Activated CD4-positive, alpha-beta T cell treated with anti-CD3 and anti-CD28 coated beads, Interleukin-2, amount 50 U/mL, for 4 hours (primary cell): ENCODE measurements around the gene EXTL1.

Source experiments
- DNase-seq, 2 experiments: peaks; one replicate each; pipeline ENCODE4 v3.0.0-alpha.2; 2020

The EXTL1 gene

DNA sequence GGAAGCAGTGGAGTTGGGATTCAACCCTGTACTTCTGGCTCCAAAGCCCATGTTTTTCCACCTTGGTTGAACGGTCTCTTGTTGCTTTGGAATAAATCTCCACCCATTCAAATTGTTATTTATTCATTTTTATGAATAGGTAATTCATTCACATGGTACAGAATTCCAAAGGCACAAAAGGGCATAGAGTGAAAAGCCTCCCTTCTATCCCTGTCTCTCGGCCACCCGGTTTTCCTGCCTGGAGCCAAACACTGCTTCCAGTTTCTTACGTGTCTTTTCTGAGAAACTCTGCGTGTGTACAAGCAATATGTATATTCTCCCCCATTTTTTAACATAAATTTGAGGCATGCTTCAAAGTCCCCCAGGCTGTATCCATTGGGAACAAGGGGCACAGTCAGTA lies 3.9 kb downstream of the EXTL1 start:
- DNase-seq = no peak

DNA sequence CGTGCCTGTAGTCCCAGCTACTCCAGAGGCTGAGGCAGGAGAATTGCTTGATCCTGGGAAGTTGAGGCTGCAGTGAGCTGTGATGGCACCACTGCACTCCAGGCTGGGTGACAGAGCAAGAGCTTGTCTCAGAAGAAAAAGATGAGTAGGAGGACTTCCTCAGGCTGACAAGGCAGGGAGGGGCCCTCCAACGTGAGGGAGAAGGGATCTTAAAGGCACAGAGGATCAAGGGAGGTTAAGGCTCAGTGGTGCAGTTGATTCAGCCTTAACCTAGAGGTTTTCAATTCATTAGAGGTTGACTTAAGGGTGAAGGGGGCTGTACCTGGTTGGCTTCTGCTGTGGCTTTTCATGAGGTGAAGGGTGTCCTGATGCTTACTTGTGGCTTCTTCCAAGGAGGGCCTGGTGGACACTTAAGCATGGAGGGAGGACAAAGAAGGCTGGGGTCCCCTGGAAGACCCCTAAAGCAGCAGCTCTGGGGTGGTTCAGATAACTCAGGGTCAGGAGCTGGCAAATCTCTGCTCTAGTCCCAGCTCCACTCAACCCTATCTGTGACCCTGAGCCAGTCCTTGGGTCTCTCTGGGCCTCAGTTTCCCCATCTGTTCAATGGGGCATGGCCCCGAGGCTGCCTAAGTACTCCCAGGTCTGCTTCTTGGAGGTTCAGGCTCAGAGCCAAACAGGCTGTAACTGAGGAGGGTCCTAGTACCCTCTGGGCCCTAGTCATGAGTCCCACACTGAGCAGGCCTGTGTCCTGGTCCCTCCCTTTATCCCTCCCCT lies 6.3 kb downstream of the EXTL1 start:
- DNase-seq = no peak

DNA sequence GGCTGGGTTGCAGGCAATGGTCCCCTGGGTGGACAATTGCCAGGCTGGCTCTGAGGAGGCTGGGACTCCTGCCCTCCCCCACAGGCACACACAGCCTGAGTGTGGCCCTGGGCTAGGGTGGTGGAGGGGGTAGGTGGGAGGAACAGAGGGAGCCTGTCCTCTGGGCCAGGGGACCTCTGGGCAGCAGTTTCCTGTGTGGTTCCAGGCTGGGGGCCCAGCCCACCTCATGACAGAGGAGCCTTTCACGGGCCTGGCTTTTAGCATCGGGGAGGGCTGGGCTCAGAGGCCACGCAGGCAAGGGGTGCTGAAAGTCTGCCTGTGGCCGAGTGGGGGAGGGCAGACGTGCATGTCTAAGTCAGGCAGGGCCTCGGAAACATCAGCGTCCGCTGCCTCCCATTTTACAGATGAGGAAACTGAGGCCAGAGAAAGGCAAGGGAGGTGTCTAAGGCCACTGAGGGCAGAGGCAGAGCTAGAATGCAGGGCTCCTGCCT lies 7.0 kb downstream of the EXTL1 start:
- DNase-seq = no peak

DNA sequence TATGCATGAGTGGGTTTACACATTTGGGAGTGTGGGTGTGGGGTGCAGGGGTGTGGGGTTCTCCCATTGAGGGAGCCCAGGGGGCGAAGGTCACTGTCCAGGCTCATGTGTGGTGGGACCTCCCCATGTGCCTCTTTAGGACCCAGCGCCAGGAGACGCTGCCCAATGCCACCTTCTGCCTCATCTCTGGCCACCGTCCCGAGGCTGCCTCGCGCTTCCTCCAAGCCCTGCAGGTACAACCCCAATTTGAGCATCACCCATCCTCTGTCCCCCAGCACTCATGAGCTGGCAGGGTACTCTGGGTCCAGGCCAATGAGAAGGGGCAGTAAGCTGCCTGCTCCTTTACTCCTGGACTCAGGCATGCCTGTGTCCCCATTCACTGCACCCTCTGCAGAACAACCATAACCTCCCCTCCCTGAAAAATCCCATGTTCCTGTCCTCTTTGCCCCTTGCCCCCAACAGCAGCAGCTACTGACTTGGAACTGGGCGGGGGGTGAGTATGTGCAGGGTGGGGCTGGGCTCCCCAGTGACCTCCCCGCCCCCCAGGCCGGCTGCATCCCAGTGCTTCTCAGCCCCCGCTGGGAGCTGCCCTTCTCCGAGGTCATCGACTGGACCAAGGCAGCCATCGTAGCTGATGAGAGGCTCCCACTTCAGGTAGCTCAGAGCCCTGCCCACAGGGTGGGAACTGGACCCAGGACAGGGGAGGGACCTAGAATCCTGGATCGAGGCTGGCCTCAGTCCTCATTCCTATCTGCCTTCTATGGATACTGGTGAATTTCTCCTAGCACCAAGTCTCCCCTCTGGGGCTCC lies 7.7 kb downstream of the EXTL1 start:
- DNase-seq = no peak

DNA sequence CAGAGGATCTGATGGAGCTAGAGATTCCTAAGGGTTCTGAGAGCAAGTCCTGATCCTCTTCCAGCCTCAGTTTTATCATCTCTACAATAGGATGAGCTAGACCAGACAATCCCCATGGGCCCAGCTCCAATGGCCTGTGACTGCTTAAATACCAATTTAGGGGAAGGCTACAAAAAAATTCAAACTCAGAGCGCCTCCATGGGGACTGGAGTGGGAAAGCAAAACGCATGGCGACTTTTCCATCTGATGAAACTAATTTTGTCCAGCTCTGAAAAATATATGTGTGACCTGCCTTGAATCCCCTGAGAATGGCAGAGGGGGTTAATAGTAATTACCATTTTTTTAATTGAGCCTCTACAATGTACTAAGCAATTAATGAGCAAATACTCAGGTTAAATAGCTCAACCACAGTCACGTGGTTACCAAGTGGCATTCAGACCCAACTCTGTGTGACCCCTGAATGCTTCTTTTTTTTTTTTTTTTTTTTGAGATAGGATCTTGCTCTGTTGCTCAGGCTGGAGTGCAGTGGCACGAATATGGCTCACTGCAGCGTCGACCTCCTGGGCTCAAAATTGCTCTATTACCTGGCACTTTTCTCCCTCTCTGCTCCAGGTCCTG lies 8.4 kb downstream of the EXTL1 start:
- no peak for DNase-seq

DNA sequence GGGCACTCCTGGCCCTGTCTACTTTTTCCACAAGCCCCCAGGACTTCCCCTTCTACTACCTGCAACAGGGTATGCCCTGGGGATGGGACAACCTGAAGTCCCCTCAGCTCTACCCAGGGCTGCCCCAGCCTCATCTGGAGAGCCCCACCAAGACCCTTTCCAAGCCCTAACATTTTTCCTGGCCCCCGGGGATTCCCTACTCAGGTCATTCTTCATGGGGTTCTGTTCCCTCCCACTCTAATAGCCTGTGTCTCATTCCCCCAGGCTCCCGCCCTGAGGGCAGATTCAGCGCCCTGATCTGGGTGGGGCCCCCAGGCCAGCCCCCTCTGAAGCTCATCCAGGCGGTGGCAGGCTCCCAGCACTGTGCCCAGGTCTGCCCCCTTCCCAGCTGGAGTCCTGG lies 9.6 kb downstream of the EXTL1 start:
- no peak for DNase-seq

DNA sequence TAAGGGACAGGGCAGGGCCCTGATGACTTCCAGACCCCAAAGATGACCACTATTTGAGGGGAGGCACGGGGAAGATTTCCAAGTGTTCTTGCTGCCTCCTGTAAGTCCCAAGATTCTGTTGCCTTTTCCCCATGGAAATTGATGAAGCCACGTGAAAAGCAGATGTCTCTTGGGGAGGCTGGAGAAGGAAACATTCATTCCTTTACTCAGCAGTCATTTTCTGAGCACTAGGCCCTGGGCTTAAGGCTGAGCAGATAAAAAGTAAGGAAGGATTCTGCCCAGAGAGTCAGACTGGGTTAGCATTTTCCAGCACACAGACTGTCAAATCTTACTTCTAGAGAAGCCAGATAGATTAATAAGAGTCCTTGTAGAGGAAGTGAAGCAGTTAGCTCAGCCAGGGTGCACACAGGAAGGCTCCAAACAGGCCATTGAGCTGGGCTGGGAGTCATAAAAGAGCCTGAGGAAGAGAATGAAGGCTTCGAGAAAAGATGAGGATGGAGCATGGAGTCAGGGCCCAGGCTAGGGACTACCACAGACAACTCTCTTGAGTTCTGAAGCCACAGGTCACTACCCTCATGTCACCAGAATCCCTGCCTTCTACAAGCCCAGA lies 10.1 kb downstream of the EXTL1 start:
- DNase-seq = no peak

DNA sequence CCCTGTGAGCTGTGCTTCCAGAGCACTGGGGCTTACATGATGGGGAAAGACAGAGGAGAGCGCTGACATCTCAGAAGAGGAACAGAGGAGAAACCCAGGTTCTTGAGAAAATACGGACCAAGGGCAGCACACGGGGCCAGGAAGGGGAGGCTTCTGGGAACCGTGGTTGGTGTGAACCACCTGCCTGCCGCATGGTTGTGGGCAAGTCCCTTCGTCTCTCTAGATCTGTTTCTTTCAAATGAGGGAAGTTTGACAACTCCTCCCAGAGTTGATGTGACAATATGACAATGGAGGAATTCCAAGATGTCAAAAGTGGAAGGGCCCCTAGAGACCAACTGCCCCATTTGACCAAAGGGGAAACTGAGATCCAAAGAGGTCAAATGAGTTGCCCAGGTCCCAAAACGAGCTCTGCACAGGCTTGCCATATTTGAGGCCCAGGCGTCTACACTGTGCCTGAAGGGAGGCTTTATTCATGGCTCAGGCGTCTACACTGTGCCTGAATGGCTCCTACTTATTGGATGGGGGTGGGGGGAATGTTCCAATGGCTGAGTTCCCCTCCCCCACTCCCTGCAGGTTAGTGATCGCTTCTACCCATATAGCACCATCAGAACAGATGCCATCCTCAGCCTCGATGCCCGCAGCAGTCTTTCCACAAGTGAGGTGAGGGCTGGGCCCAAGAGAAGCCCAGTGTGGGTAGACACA lies 11.2 kb downstream of the EXTL1 start:
- DNase-seq = no peak

DNA sequence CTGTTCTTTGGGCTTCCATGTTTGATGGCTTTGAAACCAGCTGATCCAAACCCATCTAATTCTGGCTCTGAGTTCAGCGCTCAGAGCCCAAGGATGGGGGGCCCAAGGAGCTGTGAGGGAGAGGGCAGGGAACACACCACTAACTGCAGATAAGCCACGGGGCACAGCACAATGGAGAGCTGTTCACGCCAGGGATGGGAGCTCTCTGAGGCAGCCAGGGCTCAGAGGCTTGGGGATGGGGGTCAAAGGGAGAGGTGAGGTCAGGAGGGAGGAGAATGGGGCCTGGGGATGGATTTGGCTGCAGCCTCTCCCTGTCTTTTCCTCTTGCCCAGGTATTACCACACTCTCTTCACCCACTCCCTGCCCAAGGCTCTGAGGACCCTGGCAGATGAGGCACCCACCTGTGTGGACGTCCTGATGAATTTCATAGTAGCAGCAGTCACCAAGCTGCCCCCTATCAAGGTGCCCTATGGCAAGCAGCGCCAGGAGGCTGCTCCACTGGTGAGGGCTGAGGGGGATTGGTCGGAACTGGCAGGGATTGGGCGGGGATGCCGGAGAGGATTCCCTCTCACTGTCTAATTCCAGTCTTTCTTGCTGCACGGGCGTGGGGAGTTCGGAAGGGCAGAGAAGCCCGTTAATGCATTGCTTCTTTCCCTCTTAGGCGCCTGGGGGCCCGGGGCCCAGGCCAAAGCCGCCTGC lies 13.1 kb downstream of the EXTL1 start:
- DNase-seq = no peak

DNA sequence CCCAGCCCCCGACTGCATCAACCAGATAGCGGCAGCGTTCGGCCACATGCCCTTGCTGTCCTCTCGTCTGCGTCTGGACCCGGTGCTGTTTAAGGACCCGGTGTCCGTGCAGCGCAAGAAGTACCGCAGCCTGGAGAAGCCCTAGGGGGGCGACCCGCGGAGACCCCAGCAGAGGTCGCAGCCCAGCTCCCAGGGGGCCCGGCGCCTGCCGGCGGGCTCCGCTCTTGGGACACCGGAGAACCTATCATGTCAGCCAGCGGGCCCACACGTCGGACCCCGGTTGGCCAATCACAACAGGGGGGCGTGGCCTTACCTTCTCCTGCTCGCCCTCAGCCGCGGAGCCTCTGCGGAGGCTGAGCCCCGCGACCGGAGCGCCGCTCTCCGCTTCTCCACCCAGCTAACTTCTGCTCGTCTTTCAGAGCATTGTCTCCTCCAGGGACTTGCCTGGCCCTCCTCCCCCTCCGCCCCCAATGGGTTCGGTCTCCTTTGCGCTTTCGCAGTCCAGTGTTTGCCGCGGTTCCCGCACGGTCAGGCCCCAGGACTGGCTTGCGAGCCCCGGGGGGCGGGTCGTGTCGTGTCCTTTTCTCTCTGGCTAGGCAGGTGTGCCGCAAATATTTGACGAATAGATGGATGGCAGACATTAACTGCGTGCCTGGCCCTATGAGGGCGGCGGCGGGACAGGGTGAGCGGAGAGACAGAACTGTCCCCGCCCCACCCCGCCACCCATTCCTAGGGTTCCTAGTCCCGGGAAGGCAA lies 13.8 kb downstream of the EXTL1 start:
- peak; percentile 90 to 91 for DNase-seq

DNA sequence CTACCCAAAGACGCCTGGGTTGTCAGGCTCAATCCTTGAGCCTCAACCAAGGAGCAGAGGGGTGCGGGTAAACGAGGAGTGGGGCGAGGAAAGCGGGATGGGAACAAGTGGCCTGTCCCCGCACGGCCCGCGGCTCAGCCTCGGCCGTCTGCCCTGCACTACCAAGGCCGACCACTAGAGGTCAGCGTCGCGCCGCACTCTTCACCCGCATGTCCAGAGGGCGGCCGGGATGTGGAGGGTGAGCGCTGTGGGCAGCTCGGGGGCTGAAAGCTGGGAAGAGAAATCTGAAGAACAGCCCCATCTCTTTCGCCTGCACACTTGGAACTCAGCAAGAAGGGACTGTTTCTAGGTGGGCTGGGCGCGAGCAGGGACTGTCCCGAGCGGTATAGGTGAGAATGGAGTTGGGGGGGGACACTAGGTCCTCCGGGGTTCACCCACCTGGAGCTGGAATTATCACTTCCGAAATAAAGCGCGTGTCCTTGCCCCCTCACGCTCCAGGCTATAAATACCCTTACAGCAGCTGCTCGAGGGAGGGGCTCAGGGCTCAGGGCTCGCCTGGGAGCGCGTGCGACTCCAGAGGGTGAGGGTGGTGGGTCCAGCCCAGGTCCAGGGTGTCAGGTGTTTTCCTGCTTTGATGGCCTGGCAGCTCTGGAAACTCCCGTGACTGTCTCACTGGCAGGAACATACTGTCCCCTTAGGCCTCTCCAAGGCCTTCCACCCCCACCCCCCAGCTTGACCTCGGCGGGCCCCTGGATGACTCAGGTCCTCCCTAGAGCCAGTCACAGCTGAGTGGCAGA lies 14.6 kb downstream of the EXTL1 start:
- peak; percentile 62 to 66 for DNase-seq

DNA sequence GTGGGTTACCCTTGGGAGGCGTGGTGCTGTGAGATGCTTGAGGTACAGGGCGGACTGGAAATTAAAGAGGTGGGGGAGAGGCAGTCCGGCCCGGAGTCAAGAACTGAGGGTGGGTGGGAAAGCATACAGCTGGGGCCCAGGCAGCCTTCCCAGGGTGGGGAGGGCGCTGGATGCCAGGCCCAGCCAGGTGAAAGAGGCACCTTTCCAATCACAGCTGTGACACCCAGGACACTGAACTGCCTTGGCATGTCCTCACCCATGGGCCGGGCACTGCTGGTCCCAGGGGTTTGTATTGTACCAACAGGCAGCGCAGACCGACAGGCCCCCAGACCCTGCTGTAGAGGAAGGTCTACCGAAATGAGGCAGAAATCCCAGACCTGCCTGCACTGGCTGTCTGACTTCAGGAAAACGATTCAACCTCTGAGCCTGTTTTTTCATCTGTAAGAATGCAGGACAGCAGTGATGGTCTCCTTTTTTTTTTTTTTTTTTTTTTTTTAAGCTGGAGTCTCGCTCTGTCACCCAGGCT lies 15.2 kb downstream of the EXTL1 start:
- no peak for DNase-seq

DNA sequence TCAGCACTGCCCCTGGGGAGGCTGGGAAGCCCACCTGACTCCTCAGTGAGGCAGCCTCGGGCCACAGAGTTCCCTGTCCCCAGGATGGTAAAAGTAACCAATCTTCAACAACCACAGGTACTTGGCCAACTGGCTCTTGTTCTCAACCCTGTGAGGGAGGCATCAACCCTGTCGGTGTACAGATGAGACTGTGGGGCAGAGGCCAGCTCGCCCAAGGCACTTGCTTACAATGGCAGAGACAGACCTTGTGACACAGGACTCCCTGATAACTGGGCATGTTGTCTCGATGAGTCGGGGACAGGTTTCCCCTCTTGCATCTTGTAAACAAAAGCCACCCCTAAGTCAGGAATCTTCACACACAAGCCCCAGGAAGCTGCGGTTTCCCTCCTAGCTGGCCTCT lies 16.3 kb downstream of the EXTL1 start:
- DNase-seq = no peak

DNA sequence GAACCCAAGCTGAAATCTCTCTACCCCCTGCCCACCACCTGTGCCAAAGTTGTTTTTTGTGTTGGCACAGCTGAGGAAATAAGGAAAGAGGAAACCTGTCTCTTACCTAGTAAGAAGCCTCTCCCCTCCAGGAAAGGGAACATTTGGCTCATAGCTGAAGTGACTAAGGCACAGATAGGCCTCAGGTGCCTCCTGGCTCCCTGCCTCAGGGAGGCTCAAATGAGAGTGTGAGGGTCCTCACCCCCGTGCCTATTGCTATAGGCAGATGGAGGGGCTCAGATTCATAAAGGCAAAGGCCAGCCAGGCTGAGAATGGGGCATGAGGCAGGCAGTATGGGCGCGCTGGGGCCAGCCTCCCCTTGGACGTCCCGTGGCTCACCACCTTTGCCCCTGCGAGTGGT lies 16.9 kb downstream of the EXTL1 start:
- DNase-seq = no peak

DNA sequence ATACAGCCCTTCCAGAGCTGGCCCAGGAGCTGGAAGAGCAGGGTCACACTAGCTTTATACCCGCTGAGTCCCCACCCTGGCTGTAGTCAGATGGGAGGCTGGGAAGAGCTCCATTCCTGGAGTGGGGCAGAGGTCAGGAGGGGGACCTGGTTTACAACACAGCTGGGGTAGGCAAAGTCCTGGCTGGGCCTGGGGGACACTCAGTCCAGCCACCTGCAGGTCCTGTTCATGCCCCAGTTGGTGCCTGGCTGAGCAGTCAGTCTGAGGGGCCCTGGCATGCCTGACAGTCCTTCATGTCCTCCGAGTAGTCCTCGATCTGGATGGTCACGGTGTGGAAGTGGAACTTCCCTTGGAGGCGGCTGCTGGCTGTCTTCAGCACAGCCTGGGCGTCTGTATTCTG lies 17.3 kb downstream of the EXTL1 start:
- DNase-seq = no peak

DNA sequence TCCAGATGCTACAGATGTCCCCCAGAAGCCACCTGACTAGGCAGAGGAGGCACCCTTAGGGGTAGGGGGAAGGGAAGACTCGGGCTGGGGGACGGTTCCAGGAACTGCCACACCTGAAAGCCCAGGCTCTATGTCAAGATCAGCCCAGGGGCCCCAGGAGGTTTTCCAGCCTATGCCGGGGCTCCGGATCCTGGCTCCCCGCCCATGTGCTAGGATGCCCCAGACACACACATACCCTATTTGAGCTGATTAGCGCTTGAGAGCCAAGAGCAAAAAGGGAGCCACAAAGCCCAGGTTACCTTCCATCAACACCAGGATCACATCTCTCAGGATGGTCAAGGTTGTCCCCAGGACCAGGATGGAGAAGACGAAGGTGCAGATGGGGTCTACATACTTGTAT lies 19.8 kb downstream of the EXTL1 start:
- no peak for DNase-seq

DNA sequence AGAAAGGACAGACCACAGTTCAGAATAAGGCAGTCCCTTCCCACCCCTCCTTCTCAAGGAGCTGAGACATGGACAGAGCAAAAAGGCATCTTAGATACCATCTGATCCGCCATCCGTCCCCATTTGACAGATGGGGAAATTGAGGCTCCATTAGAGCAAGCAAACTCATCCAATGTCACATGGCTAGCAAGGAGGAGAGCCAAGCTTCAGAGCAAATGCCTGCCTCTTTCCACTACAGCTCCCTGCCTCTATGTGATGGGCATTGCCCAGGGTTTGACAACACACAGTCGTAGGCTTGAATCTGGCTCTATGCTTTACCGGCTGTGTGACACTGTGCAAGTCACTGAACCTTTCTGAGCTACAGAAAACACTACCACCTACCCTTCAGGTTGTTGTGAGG lies 20.4 kb downstream of the EXTL1 start:
- DNase-seq = no peak

DNA sequence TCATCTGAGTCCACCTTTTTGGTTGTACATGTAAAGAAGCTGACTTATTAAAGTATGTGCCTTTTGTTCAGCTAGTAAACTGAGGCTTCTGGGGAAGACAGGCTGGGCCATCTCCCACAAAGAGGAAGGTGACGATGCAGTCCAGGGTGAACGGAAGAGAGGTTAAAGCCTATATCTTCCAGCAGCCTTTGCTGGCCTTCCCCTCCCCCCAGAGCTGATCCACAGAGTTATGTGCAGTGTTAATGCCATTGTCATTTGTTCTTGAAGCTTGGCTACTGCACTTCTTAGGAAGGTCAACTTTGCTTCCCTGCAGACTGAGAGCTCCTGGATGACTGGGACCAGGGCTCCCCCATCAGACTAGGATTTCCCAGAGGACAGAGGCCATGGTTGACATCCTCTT lies 22.2 kb downstream of the EXTL1 start:
- no peak for DNase-seq

DNA sequence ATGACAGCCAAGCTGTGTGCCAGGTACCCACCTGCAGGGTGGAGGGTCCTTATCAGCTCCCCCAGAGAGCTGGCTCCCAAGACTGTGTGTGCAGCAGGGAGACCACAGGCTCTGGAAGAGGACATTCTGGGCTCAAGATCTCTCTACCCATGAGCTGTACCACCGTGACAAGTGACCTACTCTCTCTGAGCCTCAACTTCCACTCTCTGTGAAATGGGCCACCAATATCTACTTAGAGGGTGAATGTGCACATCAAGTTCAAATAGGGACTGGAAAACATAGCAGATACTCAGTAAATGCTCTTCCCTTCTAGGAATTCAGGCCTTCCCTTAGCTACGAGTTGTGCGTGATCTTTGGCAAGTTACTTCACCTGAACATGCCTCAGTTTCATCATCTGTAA lies 22.8 kb downstream of the EXTL1 start:
- DNase-seq = no peak
